Measurements from ENCODE around the gene GCN1. TPM values are rescaled to one million over a fixed set of nuclear protein-coding genes. Genes with fewer than 3 reads are reported as not detected.
A peak's percentile ranks its signal among the peaks of the same experiment; 100 is the strongest.

The GCN1 gene
- total and polyA plus RNA-seq, 2 donors (not counting 3 experiments of a cell fraction or from before 2014, with no cell fraction given) = 30.1 to 101 TPM

DNA sequence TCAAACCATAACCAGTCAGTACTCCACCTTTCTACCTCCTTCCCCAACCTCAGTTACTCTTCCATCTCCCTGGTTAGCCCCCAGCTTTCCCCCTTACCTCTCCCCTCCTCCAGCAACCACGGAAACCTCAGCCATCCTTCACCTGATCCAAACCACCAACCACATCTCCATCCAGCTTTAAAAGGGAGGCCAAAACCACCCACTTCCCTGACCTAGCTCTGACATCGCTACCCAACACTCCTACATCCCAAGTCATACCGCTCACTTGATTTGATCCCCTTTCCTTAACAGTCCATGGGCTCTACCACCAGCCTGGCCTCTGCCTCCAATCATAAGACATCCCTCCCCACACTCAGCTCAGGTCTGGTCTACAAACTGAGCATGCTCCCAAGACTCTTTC is 79.4 kb downstream of the GCN1 start:
- dilution Hi-C loops (cut with MboI; ENCODE audit: extremely low pct_ligation_motif_present, low sequenced_read_pairs) = no loop called here
- H3K27ac ChIP-seq (ENCODE audit: insufficient read depth, low read depth, low read length) = no peak overlapping the region
- H3K36me3 ChIP-seq (ENCODE audit: control insufficient read depth in 2 of 2, extremely low read depth in 1 of 2, insufficient read depth in 2 of 2, low read length in 2 of 2) = no peaks in the 10 kb centered on the region
- peak overlapping the region; percentile 64 for H3K9ac ChIP-seq (replicated peaks; ENCODE audit: extremely low read depth, insufficient read depth, low read length)
- BruUV-seq (replicated peaks) = no TSS peak
- ChIA-PET POLR2A (no interaction called here), CTCF (interaction anchor here (3.0 kb wide), 1 partner anchor 28 kb away, joined by 7 read pairs; no protein-coding TSS in a partner anchor)
- peaks cover 31% of the 10 kb centered on the region for H3K4me1 ChIP-seq (ENCODE audit: control insufficient read depth, extremely low read depth, insufficient read depth, low read length)
- intact Hi-C loops (cut with micrococcal nuclease) = no loop called here
- no peaks in the 10 kb centered on the region for H3K9me1 ChIP-seq (replicated peaks; ENCODE audit: control insufficient read depth, extremely low read depth, insufficient read depth, low read length)
- H3K79me2 ChIP-seq (ENCODE audit: control insufficient read depth, insufficient read depth, low read length) = peaks cover 63% of the 10 kb centered on the region
- peak overlapping the region in 1 of 3 experiments; percentile 61 for H3K4me3 ChIP-seq (replicated peaks in 1 of 3; ENCODE audit: insufficient read depth in 1 of 3, low read depth in 1 of 3, low read length in 3 of 3)
- no peak for TF ChIP-seq JUN (IDR thresholded peaks at IDR 0.05; ENCODE audit: borderline replicate concordance, insufficient read depth, insufficient read length, low read depth)
- no peak for TF ChIP-seq POLR2AphosphoS5 (IDR thresholded peaks at IDR 0.05; ENCODE audit: insufficient read depth, low read depth, low read length)
- TF ChIP-seq FOS (IDR thresholded peaks at IDR 0.05; ENCODE audit: borderline replicate concordance, insufficient read depth, low read length) = no peak
- FAIRE-seq (no peak), DNase-seq (ENCODE audit: low read depth, low spot score) (no peak)
- no peaks in the 10 kb centered on the region for H3K27me3 ChIP-seq (ENCODE audit: control insufficient read depth in 2 of 2, insufficient read depth in 2 of 2, low read length in 2 of 2)
- H4K20me1 ChIP-seq (replicated peaks; ENCODE audit: control insufficient read depth, extremely low read depth, insufficient read depth, low read length) = no peaks in the 10 kb centered on the region
- no peaks in the 10 kb centered on the region for H3K9me3 ChIP-seq (replicated peaks; ENCODE audit: control insufficient read depth, insufficient read depth, low read length)
- peak overlapping the region; percentile 32 for H3K4me2 ChIP-seq (ENCODE audit: insufficient read depth, low read length)
- H2AFZ ChIP-seq (ENCODE audit: low read depth, low read length) = no peak overlapping the region

DNA sequence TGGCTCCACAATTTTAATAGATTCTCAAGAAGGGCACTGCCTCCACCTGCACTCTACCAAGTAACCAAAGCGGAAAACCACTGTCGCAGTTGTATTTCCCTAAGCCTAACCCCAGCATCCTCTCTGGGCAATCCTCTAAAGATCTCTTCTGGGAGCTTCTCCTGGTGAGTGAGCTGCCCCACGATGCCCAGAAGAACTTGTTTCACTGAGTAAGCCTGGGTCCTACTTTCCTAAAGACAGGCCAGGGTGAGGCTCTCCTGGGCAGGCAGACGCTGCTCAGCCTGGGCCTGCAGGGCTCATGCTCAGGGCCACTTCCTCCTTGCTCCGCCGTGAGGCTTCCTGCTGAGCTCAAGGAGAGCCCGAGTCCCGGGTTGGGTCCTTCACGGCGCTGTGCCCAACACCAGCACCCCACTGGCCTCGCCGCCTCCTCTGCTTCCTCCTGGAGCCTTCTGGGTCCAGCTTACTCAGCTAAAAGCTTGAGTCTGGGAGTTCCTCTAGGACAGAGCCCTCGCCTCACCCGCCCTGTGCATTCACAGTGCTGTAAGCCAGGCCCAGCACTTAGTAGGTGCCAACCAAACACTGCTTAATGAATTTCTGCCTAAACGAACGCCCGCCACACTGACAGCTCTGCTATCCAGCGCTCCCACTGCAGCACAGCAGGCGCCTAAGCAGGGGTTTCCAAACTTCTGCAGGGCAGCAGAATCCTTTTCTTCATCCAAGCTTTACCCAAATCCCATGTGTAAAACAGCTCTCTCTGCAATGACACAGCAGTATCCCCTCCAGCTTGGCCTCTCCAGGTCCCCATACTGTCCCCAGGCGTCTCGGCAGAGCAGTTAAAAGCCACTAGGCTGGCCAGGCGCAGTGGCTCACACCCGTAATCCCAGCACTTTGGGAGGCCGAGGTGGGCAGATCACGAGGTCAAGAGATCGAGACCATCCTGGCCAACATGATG is 83.7 kb downstream of the GCN1 start:
- CTCF ChIA-PET = interaction anchor here (1.6 to 2.0 kb wide), 2 partner anchors 8 to 10 kb away, joined by 5 to 6 read pairs; no protein-coding TSS in a partner anchor
- no peak for FAIRE-seq
- Histone ChIP-seq H3K36me3 (ENCODE audit: control insufficient read depth in 2 of 2, extremely low read depth in 1 of 2, insufficient read depth in 2 of 2, low read length in 2 of 2) (peaks cover 0 to 7% of the 10 kb centered on the region in 2 experiments), H3K27me3 (ENCODE audit: control insufficient read depth in 2 of 2, insufficient read depth in 2 of 2, low read length in 2 of 2) (no peaks in the 10 kb centered on the region), H3K9me1 (replicated peaks; ENCODE audit: control insufficient read depth, extremely low read depth, insufficient read depth, low read length) (no peaks in the 10 kb centered on the region), H2AFZ (ENCODE audit: low read depth, low read length) (no peak overlapping the region), H3K4me2 (ENCODE audit: insufficient read depth, low read length) (no peak overlapping the region), H3K79me2 (ENCODE audit: control insufficient read depth, insufficient read depth, low read length) (peaks cover 91% of the 10 kb centered on the region), H3K27ac (ENCODE audit: insufficient read depth, low read depth, low read length) (no peak overlapping the region), H4K20me1 (replicated peaks; ENCODE audit: control insufficient read depth, extremely low read depth, insufficient read depth, low read length) (peaks cover 3% of the 10 kb centered on the region), H3K4me1 (ENCODE audit: control insufficient read depth, extremely low read depth, insufficient read depth, low read length) (peaks cover 11% of the 10 kb centered on the region), H3K9ac (replicated peaks; ENCODE audit: extremely low read depth, insufficient read depth, low read length) (no peak overlapping the region), H3K9me3 (replicated peaks; ENCODE audit: control insufficient read depth, insufficient read depth, low read length) (no peaks in the 10 kb centered on the region), H3K4me3 (replicated peaks in 1 of 3; ENCODE audit: insufficient read depth in 1 of 3, low read depth in 1 of 3, low read length in 3 of 3) (no peak overlapping the region)
- POLR2A ChIA-PET = interaction anchor here (0.8 to 1.6 kb wide), 2 partner anchors 10 to 90 kb away, joined by 3 read pairs; partner anchors contain the start of gene RPLP0
- DNase-seq (ENCODE audit: low read depth, low spot score) = no peak
- intact Hi-C loops (cut with micrococcal nuclease) = no loop called here
- BruUV-seq (replicated peaks) = no TSS peak
- dilution Hi-C loops (cut with MboI; ENCODE audit: extremely low pct_ligation_motif_present, low sequenced_read_pairs) = no loop called here
- TF ChIP-seq POLR2AphosphoS5 (IDR thresholded peaks at IDR 0.05; ENCODE audit: insufficient read depth, low read depth, low read length) = no peak
- TF ChIP-seq POLR2A (IDR thresholded peaks at IDR 0.05; ENCODE audit: low read depth, low read length) = no peak
- TF ChIP-seq MYC (IDR thresholded peaks at IDR 0.05; ENCODE audit: low read depth, low read length) = no peak
- TF ChIP-seq GATA2 (IDR thresholded peaks at IDR 0.05; ENCODE audit: insufficient read depth, insufficient read length, low read depth, low read length) = no peak
- TF ChIP-seq FOS (IDR thresholded peaks at IDR 0.05; ENCODE audit: borderline replicate concordance, insufficient read depth, low read length) = no peak
- no peak for TF ChIP-seq EZH2 (IDR thresholded peaks at IDR 0.05; ENCODE audit: borderline replicate concordance, low read depth, low read length, severe bottlenecking)
- TF ChIP-seq, protein P1, sequence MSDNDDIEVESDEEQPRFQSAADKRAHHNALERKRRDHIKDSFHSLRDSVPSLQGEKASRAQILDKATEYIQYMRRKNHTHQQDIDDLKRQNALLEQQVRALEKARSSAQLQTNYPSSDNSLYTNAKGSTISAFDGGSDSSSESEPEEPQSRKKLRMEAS (IDR thresholded peaks at IDR 0.05; ENCODE audit: insufficient read depth, insufficient read length) = no peak
- TF ChIP-seq, protein P2, sequence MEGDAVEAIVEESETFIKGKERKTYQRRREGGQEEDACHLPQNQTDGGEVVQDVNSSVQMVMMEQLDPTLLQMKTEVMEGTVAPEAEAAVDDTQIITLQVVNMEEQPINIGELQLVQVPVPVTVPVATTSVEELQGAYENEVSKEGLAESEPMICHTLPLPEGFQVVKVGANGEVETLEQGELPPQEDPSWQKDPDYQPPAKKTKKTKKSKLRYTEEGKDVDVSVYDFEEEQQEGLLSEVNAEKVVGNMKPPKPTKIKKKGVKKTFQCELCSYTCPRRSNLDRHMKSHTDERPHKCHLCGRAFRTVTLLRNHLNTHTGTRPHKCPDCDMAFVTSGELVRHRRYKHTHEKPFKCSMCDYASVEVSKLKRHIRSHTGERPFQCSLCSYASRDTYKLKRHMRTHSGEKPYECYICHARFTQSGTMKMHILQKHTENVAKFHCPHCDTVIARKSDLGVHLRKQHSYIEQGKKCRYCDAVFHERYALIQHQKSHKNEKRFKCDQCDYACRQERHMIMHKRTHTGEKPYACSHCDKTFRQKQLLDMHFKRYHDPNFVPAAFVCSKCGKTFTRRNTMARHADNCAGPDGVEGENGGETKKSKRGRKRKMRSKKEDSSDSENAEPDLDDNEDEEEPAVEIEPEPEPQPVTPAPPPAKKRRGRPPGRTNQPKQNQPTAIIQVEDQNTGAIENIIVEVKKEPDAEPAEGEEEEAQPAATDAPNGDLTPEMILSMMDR (IDR thresholded peaks at IDR 0.05; ENCODE audit: extremely low read depth in 1 of 2, insufficient read depth in 1 of 2, low read depth in 1 of 2, low read length in 2 of 2) = no peak
- TF ChIP-seq JUN (IDR thresholded peaks at IDR 0.05; ENCODE audit: borderline replicate concordance, insufficient read depth, insufficient read length, low read depth) = no peak

Measured in endothelial cell of umbilical vein (primary cell).